ENCODE measurements around the gene JAZF1. TPM values are rescaled to one million over a fixed set of nuclear protein-coding genes. Genes with fewer than 3 reads are reported as not detected.

Gene JAZF1
- total RNA-seq, 4 donors from 2014 or later = 4.7 to 8.1 (median 5.7) TPM

- TF ChIP-seq, protein P1, sequence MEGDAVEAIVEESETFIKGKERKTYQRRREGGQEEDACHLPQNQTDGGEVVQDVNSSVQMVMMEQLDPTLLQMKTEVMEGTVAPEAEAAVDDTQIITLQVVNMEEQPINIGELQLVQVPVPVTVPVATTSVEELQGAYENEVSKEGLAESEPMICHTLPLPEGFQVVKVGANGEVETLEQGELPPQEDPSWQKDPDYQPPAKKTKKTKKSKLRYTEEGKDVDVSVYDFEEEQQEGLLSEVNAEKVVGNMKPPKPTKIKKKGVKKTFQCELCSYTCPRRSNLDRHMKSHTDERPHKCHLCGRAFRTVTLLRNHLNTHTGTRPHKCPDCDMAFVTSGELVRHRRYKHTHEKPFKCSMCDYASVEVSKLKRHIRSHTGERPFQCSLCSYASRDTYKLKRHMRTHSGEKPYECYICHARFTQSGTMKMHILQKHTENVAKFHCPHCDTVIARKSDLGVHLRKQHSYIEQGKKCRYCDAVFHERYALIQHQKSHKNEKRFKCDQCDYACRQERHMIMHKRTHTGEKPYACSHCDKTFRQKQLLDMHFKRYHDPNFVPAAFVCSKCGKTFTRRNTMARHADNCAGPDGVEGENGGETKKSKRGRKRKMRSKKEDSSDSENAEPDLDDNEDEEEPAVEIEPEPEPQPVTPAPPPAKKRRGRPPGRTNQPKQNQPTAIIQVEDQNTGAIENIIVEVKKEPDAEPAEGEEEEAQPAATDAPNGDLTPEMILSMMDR (IDR thresholded peaks at IDR 0.05) = no peak
- no peak overlapping the region for H3K4me3 ChIP-seq (ENCODE audit: low read depth, poor library complexity, severe bottlenecking)
- no peak for DNase-seq (ENCODE audit: low spot score in 2 of 2)
- intact Hi-C loops (cut with DNase I; ENCODE audit: low total_unique reads) = loop anchor here (10.0 kb wide), 1 partner anchor 267 kb away; no protein-coding TSS in a partner anchor
Observed at GRCh38 chr7:28191751-28192150, 11.2 kb upstream of the JAZF1 start.

DNA sequence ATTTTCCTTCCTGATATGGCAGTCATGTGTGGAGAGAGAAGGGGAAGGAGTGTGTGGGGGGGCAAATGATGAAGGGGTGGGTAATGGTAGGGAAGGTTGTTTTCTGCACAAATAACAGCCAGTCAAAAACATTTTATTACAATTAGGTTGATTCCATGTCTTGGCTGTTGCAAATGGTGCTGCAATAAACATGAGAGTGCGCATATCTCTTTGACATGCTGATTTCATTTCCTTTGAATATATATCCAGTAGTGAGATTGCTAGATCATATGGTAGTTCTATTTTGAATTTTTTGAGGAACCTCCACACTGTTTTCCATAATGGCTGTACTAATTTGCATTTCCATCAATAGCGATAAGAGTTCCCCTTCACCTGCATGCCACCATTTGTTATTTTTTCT lies 10.6 kb upstream of the JAZF1 start:
- no peak for DNase-seq (ENCODE audit: low spot score in 2 of 2)
- no peak for TF ChIP-seq POLR2A (IDR thresholded peaks at IDR 0.05)
- TF ChIP-seq, protein P1 (IDR thresholded peaks at IDR 0.05) = no peak
- intact Hi-C loops (cut with DNase I; ENCODE audit: low total_unique reads) = loop anchor here (10.0 kb wide), 1 partner anchor 266 kb away; no protein-coding TSS in a partner anchor
- 93% methylated on average over 2 of the region's 2 CpGs for WGBS, 2 donors
- H3K4me3 ChIP-seq (ENCODE audit: low read depth, poor library complexity, severe bottlenecking) = no peak overlapping the region

DNA sequence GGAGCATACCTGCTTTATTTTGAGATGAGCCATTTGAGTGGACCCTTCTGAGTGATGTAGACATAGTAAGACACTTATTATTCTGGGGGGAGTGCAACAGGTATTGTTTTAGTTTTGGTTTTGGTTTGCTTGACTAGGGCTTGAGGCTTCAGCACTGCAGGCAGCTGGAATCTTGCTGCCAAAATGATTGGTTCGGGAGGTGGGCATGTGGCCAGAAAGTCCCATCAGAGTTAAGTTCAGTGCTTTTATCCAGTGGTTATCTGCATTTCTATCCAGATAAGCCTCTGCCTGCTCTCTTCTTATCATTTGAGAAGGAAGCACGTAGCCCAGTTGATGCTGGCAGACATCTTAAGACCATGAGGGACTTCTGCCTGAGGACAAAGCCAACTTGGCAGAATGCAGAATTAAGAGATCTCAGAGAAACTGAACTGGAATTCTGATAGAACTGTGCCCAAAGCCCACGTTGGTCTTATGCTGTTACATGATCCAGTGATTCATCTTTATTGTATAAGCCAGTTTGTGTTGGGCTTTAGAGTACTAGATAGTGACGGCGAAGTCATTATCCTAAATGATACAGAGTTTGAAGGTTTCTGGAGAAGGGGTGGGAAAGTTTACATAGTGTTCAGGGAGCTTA lies 9.6 kb upstream of the JAZF1 start:
- H3K4me3 ChIP-seq (ENCODE audit: low read depth, poor library complexity, severe bottlenecking) = no peak overlapping the region
- intact Hi-C loops (cut with DNase I; ENCODE audit: low total_unique reads) = loop anchor here (10.0 kb wide), 1 partner anchor 265 kb away; no protein-coding TSS in a partner anchor
- TF ChIP-seq POLR2A (IDR thresholded peaks at IDR 0.05) = no peak
- TF ChIP-seq, protein P1 (IDR thresholded peaks at IDR 0.05) = no peak
- WGBS, 2 donors = 49 to 51% methylated on average over 5 of the region's 5 CpGs
- DNase-seq (ENCODE audit: low spot score in 2 of 2) = no peak

DNA sequence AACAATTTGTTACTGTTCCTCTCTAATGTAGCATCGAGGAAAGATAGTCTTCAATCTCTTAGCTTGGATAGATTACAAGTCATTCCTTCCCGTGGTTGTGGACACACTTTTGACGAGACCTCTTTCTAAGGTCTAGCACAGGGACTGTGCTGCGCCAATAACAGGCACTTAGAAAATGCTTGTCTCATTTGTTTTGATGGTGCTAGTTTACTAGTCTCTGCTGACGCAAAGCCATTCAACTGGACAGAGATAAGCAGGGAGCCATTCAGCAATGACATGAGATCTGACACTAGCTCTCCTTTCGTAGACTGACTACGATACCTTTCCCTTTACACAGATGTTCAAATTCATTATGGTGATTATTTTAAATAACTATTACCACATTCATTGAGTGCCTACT lies 6.4 kb upstream of the JAZF1 start:
- H3K4me3 ChIP-seq (ENCODE audit: low read depth, poor library complexity, severe bottlenecking) = no peak overlapping the region
- DNase-seq (ENCODE audit: low spot score in 2 of 2) = no peak
- TF ChIP-seq, protein P1 (IDR thresholded peaks at IDR 0.05) = no peak
- TF ChIP-seq POLR2A (IDR thresholded peaks at IDR 0.05) = no peak
- WGBS, 2 donors = 95 to 96% methylated on average over 7 of the region's 7 CpGs
- intact Hi-C loops (cut with DNase I; ENCODE audit: low total_unique reads) = no loop called here

GRCh38 chr7:28183627-28184026 lies 3.0 kb upstream of the JAZF1 start:
- intact Hi-C loops (cut with DNase I; ENCODE audit: low total_unique reads) = no loop called here
- no peak for TF ChIP-seq POLR2A (IDR thresholded peaks at IDR 0.05)
- TF ChIP-seq, protein P1 (IDR thresholded peaks at IDR 0.05) = no peak
- DNase-seq (ENCODE audit: low spot score in 2 of 2) = no peak
- 81 to 84% methylated on average over 5 of the region's 5 CpGs for WGBS, 2 donors
- H3K4me3 ChIP-seq (ENCODE audit: low read depth, poor library complexity, severe bottlenecking) = no peak overlapping the region

DNA sequence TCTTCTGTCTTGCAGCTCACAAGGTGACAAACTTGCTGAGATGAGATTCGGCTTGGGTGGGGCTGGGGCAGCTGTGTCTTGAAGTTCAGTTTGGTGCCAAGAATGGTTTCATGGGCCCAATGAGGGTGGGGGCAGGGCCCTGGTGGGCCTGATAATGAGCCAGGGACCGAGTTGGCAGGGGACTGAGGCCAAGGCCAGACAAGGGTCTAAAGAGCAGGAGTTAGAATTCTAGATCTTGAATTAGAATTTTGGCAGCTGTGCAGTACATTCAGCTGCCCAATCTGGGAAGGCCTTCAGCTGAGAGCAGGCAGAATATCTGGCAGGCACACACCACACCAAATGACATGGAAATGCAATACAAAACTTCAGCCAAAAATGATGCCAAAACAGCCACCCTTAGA lies 1.5 kb upstream of the JAZF1 start:
- intact Hi-C loops (cut with DNase I; ENCODE audit: low total_unique reads) = no loop called here
- no peak overlapping the region for H3K4me3 ChIP-seq (ENCODE audit: low read depth, poor library complexity, severe bottlenecking)
- no peak for DNase-seq (ENCODE audit: low spot score in 2 of 2)
- TF ChIP-seq, protein P1 (IDR thresholded peaks at IDR 0.05) = no peak
- whole genome bisulfite sequencing, 2 donors = 39 to 54% methylated on average over 2 of the region's 2 CpGs
